ENCODE results near the gene HLA-G.

- no peak for TF ChIP-seq TAF1 (IDR thresholded peaks at IDR 0.05; ENCODE audit: borderline replicate concordance, insufficient read depth, low read length)
- TF ChIP-seq POLR2AphosphoS5 (IDR thresholded peaks at IDR 0.05; ENCODE audit: low read depth, low read length) = no peak
- no peak for TF ChIP-seq REST (IDR thresholded peaks at IDR 0.05; ENCODE audit: insufficient read depth in 1 of 2, low read depth in 2 of 2, low read length in 2 of 2)
Observed at GRCh38 chr6:29791786-29792122, 35.9 kb upstream of the HLA-G start.

Measured in PFSK-1 (cell line).